ENCODE results near the gene PCOLCE2.

The PCOLCE2 gene

GRCh38 chr3:142888481-142889211 lies at the start of gene PCOLCE2:
Gene PCOLCE2, minus strand, starts transcription at chr3:142889083. Its CDS starts 187 bp downstream, at chr3:142888896.
- no peak for DNase-seq

GRCh38 chr3:142935963-142936362 lies 47.1 kb upstream of the PCOLCE2 start:
- no peak for DNase-seq

- no peak for DNase-seq
Observed at GRCh38 chr3:142934887-142935269, 46.0 kb upstream of the PCOLCE2 start.

GRCh38 chr3:142934128-142934886 lies 45.4 kb upstream of the PCOLCE2 start:
- no peak for DNase-seq

- no peak for DNase-seq
Observed at GRCh38 chr3:142931222-142931621, 42.3 kb upstream of the PCOLCE2 start.

GRCh38 chr3:142930463-142930862 lies 41.6 kb upstream of the PCOLCE2 start:
- no peak for DNase-seq

GRCh38 chr3:142929890-142930289 lies 41.0 kb upstream of the PCOLCE2 start:
- no peak for DNase-seq

GRCh38 chr3:142929109-142929508 lies 40.2 kb upstream of the PCOLCE2 start:
- peak; percentile 32 for DNase-seq

GRCh38 chr3:142926368-142926944 lies 37.6 kb upstream of the PCOLCE2 start:
- no peak for DNase-seq

- no peak for DNase-seq
Observed at GRCh38 chr3:142925140-142925539, 36.3 kb upstream of the PCOLCE2 start.

- no peak for DNase-seq
Observed at GRCh38 chr3:142923694-142924093, 34.8 kb upstream of the PCOLCE2 start.

- DNase-seq: no peak
Observed at GRCh38 chr3:142916605-142917004, 27.7 kb upstream of the PCOLCE2 start.

- DNase-seq: no peak
Observed at GRCh38 chr3:142915636-142916035, 26.8 kb upstream of the PCOLCE2 start.

GRCh38 chr3:142914286-142914811 lies 25.5 kb upstream of the PCOLCE2 start:
- DNase-seq: no peak

GRCh38 chr3:142913432-142913831 lies 24.5 kb upstream of the PCOLCE2 start:
- no peak for DNase-seq

GRCh38 chr3:142912402-142913172 lies 23.7 kb upstream of the PCOLCE2 start:
- DNase-seq: no peak

GRCh38 chr3:142910280-142910679 lies 21.4 kb upstream of the PCOLCE2 start:
- no peak for DNase-seq

- no peak for DNase-seq
Observed at GRCh38 chr3:142909282-142909681, 20.4 kb upstream of the PCOLCE2 start.

GRCh38 chr3:142907996-142908395 lies 19.1 kb upstream of the PCOLCE2 start:
- DNase-seq: no peak

GRCh38 chr3:142904639-142905436 lies 16.0 kb upstream of the PCOLCE2 start:
- DNase-seq: peak; percentile 26

- DNase-seq: no peak
Observed at GRCh38 chr3:142902356-142902755, 13.5 kb upstream of the PCOLCE2 start.

All from HCEC 1CT (cell line).